ENCODE measurements around the gene MPLKIP. TPM values are rescaled to one million over a fixed set of nuclear protein-coding genes. Genes with fewer than 3 reads are reported as not detected.
"Not testable (repeated sequence)": the region's sequence is repeated elsewhere in the genome, so short reads cannot be mapped to it uniquely, and the experiment has no call there.

The MPLKIP gene
- total RNA-seq, 6 experiments from 2014 or later, result 35.9 to 39.6 (median 39.0) TPM

GRCh38 chr7:40147371-40148246 lies 13.2 kb upstream of the MPLKIP start:
- TF ChIP-seq CTCF (IDR thresholded peaks at IDR 0.05), result peak; percentile 37; the same call in 1 of the 2 replicates
- H3K27ac Mint-ChIP-seq, result no peak overlapping the region
- peaks cover 16% of the 10 kb centered on the region for H3K4me1 Mint-ChIP-seq (ENCODE audit: low read depth)
- no peak overlapping the region for H3K4me3 Mint-ChIP-seq
- DNase-seq, result no peak
- peaks cover 10% of the 10 kb centered on the region for H3K36me3 Mint-ChIP-seq (ENCODE audit: low read depth)
- peaks cover 6% of the 10 kb centered on the region; the same call in 1 of the 2 replicates for H3K27me3 Mint-ChIP-seq (ENCODE audit: insufficient read depth)
- peaks cover 5% of the 10 kb centered on the region for H3K9me3 Mint-ChIP-seq

GRCh38 chr7:40145596-40146130 lies 11.2 kb upstream of the MPLKIP start:
- H3K27me3 Mint-ChIP-seq (ENCODE audit: insufficient read depth); H3K9me3 Mint-ChIP-seq; H3K36me3 Mint-ChIP-seq (ENCODE audit: low read depth); H3K4me3 Mint-ChIP-seq; DNase-seq; H3K27ac Mint-ChIP-seq: not testable (repeated sequence)
- peaks cover 14% of the 10 kb centered on the region for H3K4me1 Mint-ChIP-seq (ENCODE audit: low read depth)

- not testable (repeated sequence) for H3K36me3 Mint-ChIP-seq (ENCODE audit: low read depth); H3K4me1 Mint-ChIP-seq (ENCODE audit: low read depth); H3K27me3 Mint-ChIP-seq (ENCODE audit: insufficient read depth); H3K9me3 Mint-ChIP-seq; H3K4me3 Mint-ChIP-seq; H3K27ac Mint-ChIP-seq; DNase-seq
Measured at GRCh38 chr7:40141916-40142315, 7.5 kb upstream of the MPLKIP start.

- not testable (repeated sequence) for H3K4me1 Mint-ChIP-seq (ENCODE audit: low read depth); H3K27me3 Mint-ChIP-seq (ENCODE audit: insufficient read depth); H3K9me3 Mint-ChIP-seq; H3K4me3 Mint-ChIP-seq; H3K36me3 Mint-ChIP-seq (ENCODE audit: low read depth); H3K27ac Mint-ChIP-seq; DNase-seq
Measured at GRCh38 chr7:40139891-40140290, 5.5 kb upstream of the MPLKIP start.

GRCh38 chr7:40138973-40139372 lies 4.6 kb upstream of the MPLKIP start:
- no peak for DNase-seq
- Mint-ChIP-seq H3K36me3 (ENCODE audit: low read depth) (no peaks in the 10 kb centered on the region), H3K27me3 (ENCODE audit: insufficient read depth) (peaks cover 4% of the 10 kb centered on the region; the same call in 1 of the 2 replicates)

GRCh38 chr7:40137563-40137962 lies 3.1 kb upstream of the MPLKIP start:
- no peak overlapping the region for H3K4me3 Mint-ChIP-seq
- H3K36me3 Mint-ChIP-seq (ENCODE audit: low read depth), result peaks cover 9% of the 10 kb centered on the region
- H3K9me3 Mint-ChIP-seq, result no peaks in the 10 kb centered on the region
- DNase-seq, result no peak
- H3K27me3 Mint-ChIP-seq (ENCODE audit: insufficient read depth), result no peaks in the 10 kb centered on the region
- no peak overlapping the region for H3K27ac Mint-ChIP-seq
- TF ChIP-seq CTCF (IDR thresholded peaks at IDR 0.05), result no peak
- peaks cover 8% of the 10 kb centered on the region for H3K4me1 Mint-ChIP-seq (ENCODE audit: low read depth)

More at GRCh38 chr7:40138973-40139372, 4.6 kb upstream of the MPLKIP start:
- Mint-ChIP-seq H3K4me3 (no peak overlapping the region), H3K4me1 (ENCODE audit: low read depth) (no peaks in the 10 kb centered on the region), H3K27ac (no peak overlapping the region), H3K9me3 (no peaks in the 10 kb centered on the region)
- no peak for TF ChIP-seq CTCF (IDR thresholded peaks at IDR 0.05)

- Mint-ChIP-seq H3K36me3 (ENCODE audit: low read depth) (peaks cover 9% of the 10 kb centered on the region), H3K4me3 (peak overlapping the region; percentile 98), H3K27ac (peak overlapping the region; percentile 61), H3K27me3 (ENCODE audit: insufficient read depth) (no peaks in the 10 kb centered on the region), H3K4me1 (ENCODE audit: low read depth) (peaks cover 16% of the 10 kb centered on the region), H3K9me3 (no peaks in the 10 kb centered on the region)
- TF ChIP-seq CTCF (IDR thresholded peaks at IDR 0.05), result no peak
- DNase-seq, result no peak
Measured at GRCh38 chr7:40135317-40135610, 842 bp upstream of the MPLKIP start.
